Stomach (tissue), 4 donors: ENCODE results near the gene TCF23.

Experiments used
- CTCF ChIP-seq, 7 experiments: fragments of 450-650 bp in 4 of 7; fragments of 200-600 bp in 3 of 7; sonication (generic) in 3 of 7; IDR thresholded peaks; one replicate each; pipeline ENCODE4 v1.5.1; 2016 to 2019; ENCODE audit warnings: antibody characterized with exemption in 7 of 7, control low read depth in 2 of 7, mild to moderate bottlenecking in 1 of 7
- EP300 ChIP-seq: sonication (generic); formaldehyde crosslinking; IDR thresholded peaks from one replicate; pipeline ENCODE4 v1.6.1; 2017; ENCODE audit warnings: antibody characterized with exemption
- POLR2A ChIP-seq, 4 donors: fragments of 450-650 bp; IDR thresholded peaks; one replicate each; pipeline ENCODE4 v1.6.1; 2016; ENCODE audit warnings: antibody characterized with exemption in 4 of 4, control low read depth in 2 of 4, mild to moderate bottlenecking in 1 of 4, moderate library complexity in 1 of 4
- POLR2AphosphoS5 ChIP-seq, 3 donors: sonication (generic); formaldehyde crosslinking; IDR thresholded peaks; one replicate each; pipeline ENCODE4 v1.6.1; 2016; ENCODE audit warnings: antibody characterized with exemption in 3 of 3

- no peak for TF ChIP-seq CTCF (IDR thresholded peaks at IDR 0.05)
- no peak for TF ChIP-seq POLR2AphosphoS5 (IDR thresholded peaks at IDR 0.05)
- no peak for TF ChIP-seq POLR2A (IDR thresholded peaks at IDR 0.05)
- TF ChIP-seq EP300 = no peak
These were observed 13.6 kb downstream of the TCF23 start for GRCh38 chr2:27162151-27163121.
